Measurements from ENCODE around the gene PPFIA1.

PPFIA1 gene

GRCh38 chr11:70416881-70417280 is 146.4 kb downstream of the PPFIA1 start:
- no peaks in the 10 kb centered on the region for H3K9me3 Mint-ChIP-seq
- H3K27me3 Mint-ChIP-seq: peaks cover 3% of the 10 kb centered on the region
- peaks cover 87% of the 10 kb centered on the region for H3K36me3 Mint-ChIP-seq (ENCODE audit: low read depth)
- DNase-seq: no peak
- H3K4me3 Mint-ChIP-seq: no peak overlapping the region
- H3K27ac Mint-ChIP-seq: no peak overlapping the region
- H3K4me1 Mint-ChIP-seq (ENCODE audit: low read depth): peaks cover 2% of the 10 kb centered on the region

- H3K36me3 Mint-ChIP-seq (ENCODE audit: low read depth): peaks cover 82% of the 10 kb centered on the region
Measured at GRCh38 chr11:70418130-70418529, 147.6 kb downstream of the PPFIA1 start.

GRCh38 chr11:70419307-70420007 is 149.0 kb downstream of the PPFIA1 start:
- Mint-ChIP-seq H3K27ac (no peak overlapping the region), H3K36me3 (ENCODE audit: low read depth) (peaks cover 81% of the 10 kb centered on the region), H3K4me3 (no peak overlapping the region), H3K27me3 (peaks cover 5% of the 10 kb centered on the region), H3K9me3 (no peaks in the 10 kb centered on the region), H3K4me1 (ENCODE audit: low read depth) (peaks cover 11% of the 10 kb centered on the region)
- DNase-seq: no peak

More at GRCh38 chr11:70418130-70418529, 147.6 kb downstream of the PPFIA1 start:
- peaks cover 2% of the 10 kb centered on the region for H3K4me1 Mint-ChIP-seq (ENCODE audit: low read depth)
- H3K9me3 Mint-ChIP-seq: no peaks in the 10 kb centered on the region
- no peak overlapping the region for H3K4me3 Mint-ChIP-seq
- H3K27me3 Mint-ChIP-seq: peaks cover 3% of the 10 kb centered on the region
- H3K27ac Mint-ChIP-seq: no peak overlapping the region
- no peak for DNase-seq

- Mint-ChIP-seq H3K9me3 (no peaks in the 10 kb centered on the region), H3K4me3 (no peak overlapping the region), H3K36me3 (ENCODE audit: low read depth) (peaks cover 76% of the 10 kb centered on the region), H3K27me3 (peaks cover 5% of the 10 kb centered on the region), H3K4me1 (ENCODE audit: low read depth) (peaks cover 12% of the 10 kb centered on the region), H3K27ac (no peak overlapping the region)
- DNase-seq: no peak
Measured at GRCh38 chr11:70420008-70420464, 149.5 kb downstream of the PPFIA1 start.

GRCh38 chr11:70420496-70420895 is 150.0 kb downstream of the PPFIA1 start:
- H3K9me3 Mint-ChIP-seq: no peaks in the 10 kb centered on the region
- no peak overlapping the region for H3K27ac Mint-ChIP-seq
- peaks cover 76% of the 10 kb centered on the region for H3K36me3 Mint-ChIP-seq (ENCODE audit: low read depth)
- H3K4me1 Mint-ChIP-seq (ENCODE audit: low read depth): peaks cover 10% of the 10 kb centered on the region
- no peak overlapping the region for H3K4me3 Mint-ChIP-seq
- H3K27me3 Mint-ChIP-seq: peaks cover 5% of the 10 kb centered on the region
- DNase-seq: no peak

DNA sequence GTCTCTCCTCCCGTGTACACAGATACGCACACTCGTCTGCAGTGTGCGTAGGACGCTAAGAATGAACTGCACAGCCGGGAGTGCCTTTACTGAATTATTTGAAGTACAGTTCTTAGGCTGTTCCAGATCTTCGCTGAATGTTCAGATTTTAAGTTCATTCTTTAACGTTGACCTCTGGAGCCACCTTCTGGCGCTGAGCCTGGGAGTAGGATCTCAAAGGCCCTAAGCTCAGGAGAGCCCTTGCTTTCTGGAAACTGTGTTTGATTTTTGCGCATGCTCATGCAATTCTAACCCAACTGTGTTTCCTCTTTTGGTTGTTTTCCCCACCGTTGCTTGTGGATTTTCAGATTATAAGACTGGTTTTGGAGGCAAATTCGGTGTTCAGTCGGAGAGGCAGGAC is 150.6 kb downstream of the PPFIA1 start:
- H3K36me3 Mint-ChIP-seq (ENCODE audit: low read depth): peaks cover 74% of the 10 kb centered on the region
- no peak for DNase-seq
- H3K4me3 Mint-ChIP-seq: no peak overlapping the region
- no peak overlapping the region for H3K27ac Mint-ChIP-seq
- H3K9me3 Mint-ChIP-seq: no peaks in the 10 kb centered on the region
- peaks cover 10% of the 10 kb centered on the region for H3K4me1 Mint-ChIP-seq (ENCODE audit: low read depth)
- H3K27me3 Mint-ChIP-seq: peaks cover 5% of the 10 kb centered on the region

- H3K27ac Mint-ChIP-seq: no peak overlapping the region
- H3K4me1 Mint-ChIP-seq (ENCODE audit: low read depth): peaks cover 10% of the 10 kb centered on the region
- no peak overlapping the region for H3K4me3 Mint-ChIP-seq
- no peak for DNase-seq
- no peaks in the 10 kb centered on the region for H3K9me3 Mint-ChIP-seq
- H3K36me3 Mint-ChIP-seq (ENCODE audit: low read depth): peaks cover 64% of the 10 kb centered on the region
- H3K27me3 Mint-ChIP-seq: peaks cover 5% of the 10 kb centered on the region
Measured at GRCh38 chr11:70422692-70423522, 152.4 kb downstream of the PPFIA1 start.

DNA sequence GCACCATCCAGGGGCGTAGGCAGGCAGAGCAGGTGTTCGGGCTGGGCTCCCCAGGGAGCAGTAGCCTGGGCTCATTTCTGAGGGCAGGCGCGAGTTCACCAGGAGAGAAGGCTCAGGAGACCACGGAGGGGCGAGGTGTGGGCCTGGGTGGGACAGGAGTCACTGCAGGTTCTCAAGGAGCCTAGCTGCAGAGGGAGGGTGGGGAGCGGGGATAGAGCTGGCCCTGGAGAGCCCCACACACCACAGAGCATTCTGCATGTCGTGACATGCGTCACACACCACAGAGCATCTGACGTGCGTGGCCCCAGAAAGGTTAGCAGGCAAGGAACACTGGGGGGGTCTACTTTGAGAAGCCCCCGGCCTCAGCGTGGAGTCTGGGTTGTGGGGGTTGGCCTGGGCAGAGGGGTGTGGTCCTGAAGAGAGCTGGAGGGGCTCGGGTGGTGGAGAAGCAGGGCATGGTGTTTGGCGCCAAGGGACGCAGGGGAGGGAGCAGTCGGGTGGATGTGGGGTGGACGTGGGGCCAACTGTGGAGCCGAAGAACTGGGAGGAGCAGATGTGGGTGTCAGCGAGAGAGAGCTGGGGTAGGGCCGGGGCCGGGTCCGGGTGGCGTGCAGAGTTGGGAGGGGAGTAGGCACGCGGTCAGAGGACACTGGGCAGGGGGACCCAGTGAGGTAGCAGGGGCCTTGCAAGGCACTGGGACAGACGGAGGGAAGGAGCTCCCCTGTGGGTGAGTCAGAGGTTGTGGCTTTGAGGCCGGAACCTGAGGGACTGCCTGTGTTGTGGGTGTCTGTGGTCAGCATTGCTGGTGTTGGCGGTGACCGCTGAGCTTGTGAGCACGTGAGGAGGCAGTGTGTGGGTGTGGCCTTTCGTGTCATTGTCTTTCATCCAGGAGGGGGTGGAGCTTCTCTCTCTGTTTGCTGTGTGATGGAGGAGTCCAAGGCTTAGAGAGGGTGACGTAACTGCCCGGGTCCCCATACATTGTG is 153.3 kb downstream of the PPFIA1 start:
- peak overlapping the region; percentile 40 for H3K27ac Mint-ChIP-seq
- no peak overlapping the region for H3K4me3 Mint-ChIP-seq
- peaks cover 58% of the 10 kb centered on the region for H3K36me3 Mint-ChIP-seq (ENCODE audit: low read depth)
- H3K4me1 Mint-ChIP-seq (ENCODE audit: low read depth): peaks cover 10% of the 10 kb centered on the region
- peak; percentile 57 for DNase-seq
- no peaks in the 10 kb centered on the region for H3K9me3 Mint-ChIP-seq
- H3K27me3 Mint-ChIP-seq: peaks cover 5% of the 10 kb centered on the region

DNA sequence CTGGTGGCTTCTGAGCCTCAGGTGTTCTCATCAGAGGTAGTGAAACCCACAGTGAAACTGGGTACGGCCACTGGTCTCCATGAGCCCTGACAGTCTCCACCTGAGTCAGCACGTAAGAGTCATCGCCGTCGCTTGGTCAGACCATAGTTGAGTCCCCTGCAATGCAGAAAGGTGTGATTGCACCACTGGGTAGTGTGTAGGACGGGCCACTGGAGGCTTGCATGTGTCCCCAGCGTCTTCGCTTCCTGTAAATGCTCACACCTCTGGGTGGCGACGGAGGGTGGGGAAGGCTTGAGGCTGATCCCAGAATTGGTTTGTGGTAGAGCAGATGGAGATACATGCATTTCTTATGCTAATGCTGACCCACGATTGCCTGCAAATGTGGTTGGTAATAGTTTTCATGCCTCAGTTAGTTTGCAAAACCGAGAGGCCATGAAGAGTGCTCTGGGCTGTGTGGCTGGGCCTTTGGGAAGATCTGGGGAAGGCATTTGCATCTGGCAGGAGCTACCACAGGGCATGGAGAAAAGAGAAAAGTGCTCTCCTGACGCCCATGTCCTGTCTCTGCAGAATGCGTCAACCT is 154.4 kb downstream of the PPFIA1 start:
- H3K36me3 Mint-ChIP-seq (ENCODE audit: low read depth): peaks cover 56% of the 10 kb centered on the region
- peaks cover 5% of the 10 kb centered on the region for H3K27me3 Mint-ChIP-seq
- no peaks in the 10 kb centered on the region for H3K9me3 Mint-ChIP-seq
- peaks cover 10% of the 10 kb centered on the region for H3K4me1 Mint-ChIP-seq (ENCODE audit: low read depth)
- DNase-seq: no peak
- no peak overlapping the region for H3K4me3 Mint-ChIP-seq
- no peak overlapping the region for H3K27ac Mint-ChIP-seq

- Mint-ChIP-seq H3K27ac (no peak overlapping the region), H3K27me3 (peaks cover 5% of the 10 kb centered on the region)
Measured at GRCh38 chr11:70427436-70427835, 156.9 kb downstream of the PPFIA1 start.

DNA sequence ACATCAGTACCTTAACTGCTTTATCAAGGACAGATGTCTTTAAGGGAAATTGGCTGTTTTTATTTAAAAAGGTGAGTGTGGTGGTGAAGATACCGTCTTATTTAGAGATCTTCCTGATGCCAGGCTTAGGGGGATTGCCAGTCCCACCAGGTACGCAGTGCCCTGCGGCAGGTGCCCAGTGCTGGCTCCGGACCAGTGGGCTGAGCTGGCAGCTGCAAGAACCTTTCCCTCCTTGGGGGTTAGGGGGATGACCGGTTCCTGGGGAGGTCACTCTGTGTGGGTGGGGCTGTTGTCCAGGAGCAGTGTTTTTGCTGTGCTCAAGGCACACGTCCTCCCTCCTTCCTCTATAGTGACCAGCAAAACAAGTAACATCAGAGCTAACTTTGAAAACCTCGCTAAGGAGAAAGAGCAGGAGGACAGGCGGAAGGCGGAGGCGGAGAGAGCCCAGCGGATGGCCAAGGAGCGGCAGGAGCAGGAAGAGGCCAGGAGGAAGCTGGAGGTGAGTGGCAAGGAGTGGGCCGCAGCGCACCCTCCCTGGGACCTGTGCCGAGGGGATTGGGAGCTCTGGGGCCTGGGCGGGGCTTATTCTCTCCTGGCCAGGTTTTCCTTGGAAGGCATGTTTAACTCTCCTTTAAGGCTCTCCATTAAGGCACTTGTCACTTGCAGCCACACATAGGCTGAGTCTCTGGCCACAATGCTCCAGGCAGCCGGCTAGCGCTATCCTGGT is 158.4 kb downstream of the PPFIA1 start:
- H3K4me3 Mint-ChIP-seq: no peak overlapping the region
- peaks cover 3% of the 10 kb centered on the region for H3K27me3 Mint-ChIP-seq
- no peaks in the 10 kb centered on the region for H3K9me3 Mint-ChIP-seq
- H3K36me3 Mint-ChIP-seq (ENCODE audit: low read depth): peaks cover 59% of the 10 kb centered on the region
- peaks cover 6% of the 10 kb centered on the region for H3K4me1 Mint-ChIP-seq (ENCODE audit: low read depth)
- DNase-seq: no peak
- no peak overlapping the region for H3K27ac Mint-ChIP-seq

More at GRCh38 chr11:70427436-70427835, 156.9 kb downstream of the PPFIA1 start:
- peaks cover 10% of the 10 kb centered on the region for H3K4me1 Mint-ChIP-seq (ENCODE audit: low read depth)
- H3K4me3 Mint-ChIP-seq: no peak overlapping the region
- peaks cover 58% of the 10 kb centered on the region for H3K36me3 Mint-ChIP-seq (ENCODE audit: low read depth)
- no peaks in the 10 kb centered on the region for H3K9me3 Mint-ChIP-seq
- no peak for DNase-seq

GRCh38 chr11:70429428-70429705 is 158.9 kb downstream of the PPFIA1 start:
- H3K36me3 Mint-ChIP-seq (ENCODE audit: low read depth): peaks cover 61% of the 10 kb centered on the region
- H3K4me3 Mint-ChIP-seq: no peak overlapping the region
- DNase-seq: no peak
- H3K27me3 Mint-ChIP-seq: peaks cover 3% of the 10 kb centered on the region
- H3K4me1 Mint-ChIP-seq (ENCODE audit: low read depth): peaks cover 1% of the 10 kb centered on the region
- no peaks in the 10 kb centered on the region for H3K9me3 Mint-ChIP-seq
- no peak overlapping the region for H3K27ac Mint-ChIP-seq

DNA sequence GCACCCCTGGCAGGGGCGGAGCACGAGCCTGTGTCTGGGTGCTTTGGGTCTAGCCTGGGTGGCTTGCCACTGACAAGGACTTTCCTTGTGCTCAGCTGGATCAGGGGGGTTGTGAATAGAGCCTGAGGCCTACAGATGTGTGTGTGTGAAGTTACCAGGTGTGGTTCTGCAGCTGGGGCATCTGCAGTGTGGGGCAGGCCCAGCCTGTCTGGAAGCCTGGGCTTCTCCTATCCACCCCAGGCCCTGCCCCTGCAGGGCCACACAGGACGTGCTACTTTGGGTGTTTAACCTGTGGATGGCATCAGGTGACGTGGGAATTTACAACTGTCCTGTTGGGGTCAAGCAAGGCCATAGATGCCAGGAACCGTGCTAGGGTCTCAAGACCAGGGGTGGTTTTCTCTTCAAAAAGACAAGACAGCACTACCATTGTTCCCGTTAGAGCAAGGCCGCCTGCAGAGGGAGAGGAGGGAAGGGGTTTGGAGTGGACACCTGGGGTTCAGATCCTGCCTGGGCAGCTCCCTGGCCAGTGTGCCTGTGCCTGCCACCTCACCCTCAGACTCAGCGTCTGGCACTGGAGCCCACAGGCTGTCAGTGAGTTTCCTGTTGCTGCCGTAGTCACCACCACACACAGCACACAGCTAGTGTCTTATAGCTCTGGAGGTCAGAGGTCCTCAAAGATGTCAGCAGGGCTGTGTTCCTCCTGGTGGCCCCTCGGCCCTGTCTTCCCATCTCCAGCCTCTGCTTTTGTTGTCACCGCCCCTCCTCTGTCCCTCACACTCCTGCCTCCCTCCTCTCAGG is 159.4 kb downstream of the PPFIA1 start:
- H3K27me3 Mint-ChIP-seq: peaks cover 3% of the 10 kb centered on the region
- no peaks in the 10 kb centered on the region for H3K9me3 Mint-ChIP-seq
- H3K36me3 Mint-ChIP-seq (ENCODE audit: low read depth): peaks cover 65% of the 10 kb centered on the region
- no peak overlapping the region for H3K27ac Mint-ChIP-seq
- H3K4me3 Mint-ChIP-seq: no peak overlapping the region
- H3K4me1 Mint-ChIP-seq (ENCODE audit: low read depth): no peaks in the 10 kb centered on the region
- no peak for DNase-seq

Data from activated T-cell treated with anti-CD3 and anti-CD28 coated beads, Interleukin-2, amount 50 U/mL, for 24 hours (primary cell).